GM18867 (cell line): ENCODE results near the gene SORCS2.

Experiments
- ATAC-seq: cut with Tn5 transposase; IDR thresholded peaks from one replicate; pipeline ENCODE4 v1.9.1; 2021; ENCODE audit warnings: mild to moderate bottlenecking, moderate library complexity; ENCODE audit not compliant: unreplicated experiment

SORCS2 gene

DNA sequence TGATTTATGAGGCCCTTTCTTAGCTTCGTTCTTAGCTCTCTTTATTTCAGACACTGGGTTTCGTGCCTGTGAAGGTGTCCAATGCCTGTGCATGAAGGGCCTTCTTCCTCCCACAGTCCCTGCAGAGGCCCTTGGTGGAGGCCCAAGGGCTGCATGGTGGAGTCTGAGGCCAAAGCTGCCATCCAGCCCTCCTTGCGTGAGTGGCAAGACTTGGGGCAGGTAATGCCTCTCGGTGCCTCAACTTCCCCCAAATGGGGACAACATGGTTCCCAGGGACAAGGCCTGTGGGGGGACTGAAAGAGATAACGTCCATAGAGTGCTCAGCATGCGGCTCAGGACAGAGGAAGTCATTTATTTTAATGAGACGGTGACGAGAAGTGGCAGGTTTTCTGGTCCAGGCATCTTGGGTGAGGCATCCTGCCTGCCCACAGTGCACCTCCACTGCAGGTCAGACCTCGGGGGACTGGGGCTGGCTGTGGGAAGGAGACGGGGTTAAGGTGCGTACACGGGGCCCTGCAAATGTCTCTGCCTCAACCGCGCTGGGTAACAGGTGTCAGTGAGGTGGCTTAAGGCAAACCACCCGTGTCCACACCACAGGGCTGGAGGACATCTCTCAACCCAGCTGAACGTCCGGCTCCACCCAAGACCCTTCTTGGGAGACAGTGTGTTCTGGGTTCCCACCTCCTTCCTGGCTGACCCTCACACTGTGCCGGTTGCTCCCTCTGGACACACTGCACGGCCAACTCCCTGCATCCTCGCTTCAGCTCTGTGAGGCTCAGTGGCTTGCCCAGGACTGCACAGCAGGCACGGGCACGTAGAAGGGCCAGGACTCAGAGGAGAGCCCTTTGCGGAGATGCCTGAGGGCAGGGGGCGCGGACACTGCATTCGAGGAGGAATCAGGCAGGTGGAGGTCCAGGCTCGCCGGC lies 191.9 kb downstream of the SORCS2 start:
- ATAC-seq, result no peak

DNA sequence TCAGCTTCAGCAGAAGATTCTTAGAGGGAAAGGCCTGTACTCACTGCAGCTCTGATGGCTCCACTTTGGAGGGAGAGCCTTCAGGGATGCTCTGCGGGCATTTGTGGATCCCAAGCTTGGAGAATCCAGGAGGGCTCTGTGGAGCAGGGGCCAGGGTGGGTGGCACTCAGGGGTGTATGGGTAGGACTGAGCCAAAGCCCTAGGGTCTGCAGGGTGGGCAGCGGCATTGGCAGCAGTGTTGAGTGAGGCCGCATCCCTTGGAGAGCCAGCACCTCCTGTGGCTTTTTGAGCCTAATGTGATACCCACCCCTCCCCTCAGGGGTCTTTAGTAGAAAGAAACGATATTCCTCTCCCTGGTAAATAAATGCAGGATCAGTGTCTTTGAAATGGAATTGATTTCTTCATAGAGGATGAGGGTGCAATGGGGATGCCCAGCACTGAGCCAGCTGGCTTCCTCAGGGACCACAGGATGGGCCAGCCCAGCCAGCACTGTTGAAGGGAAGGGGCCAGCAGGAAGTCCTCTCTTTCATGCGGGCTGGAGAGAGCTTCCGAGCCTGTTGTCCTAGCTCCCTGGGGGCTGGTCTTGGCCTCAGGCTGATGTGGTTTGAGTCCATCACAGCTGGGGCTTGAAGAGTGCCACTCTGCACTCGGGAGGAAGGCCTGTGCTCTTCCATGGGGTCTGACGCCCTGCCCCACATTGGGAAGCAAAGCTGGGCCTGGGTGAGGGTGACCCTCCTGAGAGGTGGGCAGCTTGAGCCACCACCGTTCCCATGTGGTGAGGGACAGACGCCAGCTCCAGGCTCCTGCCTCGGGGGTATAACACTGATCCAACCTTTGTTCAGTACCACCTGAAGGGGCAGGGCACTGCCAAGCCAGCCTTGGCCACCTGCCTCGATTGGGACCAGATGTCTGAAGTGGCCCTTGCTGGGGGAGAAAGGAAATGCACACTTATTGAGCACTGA lies 192.9 kb downstream of the SORCS2 start:
- no peak for ATAC-seq

DNA sequence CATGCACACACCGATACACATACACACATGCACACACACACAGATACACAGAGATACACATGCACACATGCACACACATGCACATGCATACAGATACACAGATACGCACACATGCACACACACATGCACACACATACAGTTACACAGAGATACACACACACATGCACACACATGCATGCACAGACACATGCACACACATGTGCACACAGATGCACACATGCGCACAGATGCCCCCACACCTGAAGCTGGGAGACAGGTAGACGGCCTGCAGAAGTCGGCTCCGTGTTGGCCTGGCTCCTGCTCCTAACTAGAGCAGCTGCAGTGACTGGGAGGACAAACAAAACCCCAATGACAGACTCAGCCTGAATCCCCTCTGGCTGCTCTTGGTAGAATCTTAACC lies 195.6 kb downstream of the SORCS2 start:
- ATAC-seq, result no peak

DNA sequence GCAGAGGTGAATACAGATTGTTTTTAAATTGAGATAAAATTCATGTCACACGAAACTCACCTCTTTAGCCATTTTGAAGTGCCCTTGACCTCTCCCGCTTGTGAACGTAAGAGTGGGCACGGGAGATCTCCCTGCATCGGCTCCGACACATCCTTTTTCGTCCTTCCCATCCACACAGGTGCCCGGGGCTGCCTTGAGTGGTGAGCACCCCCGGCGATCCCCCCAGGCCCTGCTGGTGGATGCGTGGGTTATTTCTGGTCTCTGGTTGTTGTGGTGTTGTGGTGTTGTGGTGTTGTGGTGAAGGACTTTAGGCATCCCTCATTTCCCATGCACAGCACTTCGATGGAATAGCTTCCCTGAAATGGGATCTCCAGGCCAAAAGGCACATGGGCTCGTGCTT lies 196.3 kb downstream of the SORCS2 start:
- no peak for ATAC-seq

DNA sequence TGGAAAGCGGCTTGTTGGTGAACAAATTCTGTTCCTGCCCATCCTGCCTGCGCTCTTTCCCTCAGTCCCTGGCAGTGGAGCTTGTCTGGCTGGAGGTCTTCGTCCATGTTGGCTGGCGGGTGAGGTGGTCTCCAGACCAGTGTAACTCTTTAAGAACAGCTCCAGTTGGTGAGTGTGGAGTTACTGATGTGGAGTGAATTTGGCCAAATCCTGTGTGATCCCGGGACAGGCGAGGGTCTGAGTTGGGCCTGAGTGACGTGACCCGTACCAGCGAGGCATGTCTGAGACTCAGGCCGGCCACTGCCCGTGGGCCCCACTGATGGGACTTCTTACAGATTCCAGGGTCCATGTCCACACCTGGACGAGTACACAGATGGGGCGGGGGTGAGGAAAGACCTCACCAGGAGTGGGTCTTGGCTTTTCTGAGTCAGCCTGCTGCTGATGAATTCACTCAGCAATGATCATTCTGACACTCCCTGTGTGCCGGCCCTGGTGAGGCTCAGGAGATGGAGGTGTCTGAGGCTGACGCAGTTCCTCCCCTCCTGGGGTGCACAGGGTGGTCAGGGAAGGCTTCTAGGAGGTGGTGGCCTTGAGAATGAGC lies 196.9 kb downstream of the SORCS2 start:
- no peak for ATAC-seq

DNA sequence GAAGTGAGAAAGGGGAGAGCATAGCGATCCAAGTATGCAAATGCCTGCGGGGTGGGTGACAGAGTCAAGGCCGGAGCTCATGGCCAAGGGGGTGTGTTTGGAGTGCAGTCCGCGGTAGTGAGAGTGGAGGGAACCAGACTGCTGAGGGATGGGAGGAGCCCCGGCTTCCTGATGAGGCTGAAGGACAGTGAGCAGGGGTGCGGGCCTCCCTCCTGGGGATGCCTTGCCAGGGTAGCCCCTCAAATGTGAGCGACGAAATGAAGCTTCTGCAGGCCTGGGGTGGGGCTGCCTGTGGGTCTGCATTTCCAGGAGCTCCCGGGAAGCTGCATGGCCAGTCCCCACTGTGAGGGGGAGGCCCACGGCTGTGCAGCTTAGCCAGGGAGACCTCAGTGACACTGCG lies 197.4 kb downstream of the SORCS2 start:
- no peak for ATAC-seq

DNA sequence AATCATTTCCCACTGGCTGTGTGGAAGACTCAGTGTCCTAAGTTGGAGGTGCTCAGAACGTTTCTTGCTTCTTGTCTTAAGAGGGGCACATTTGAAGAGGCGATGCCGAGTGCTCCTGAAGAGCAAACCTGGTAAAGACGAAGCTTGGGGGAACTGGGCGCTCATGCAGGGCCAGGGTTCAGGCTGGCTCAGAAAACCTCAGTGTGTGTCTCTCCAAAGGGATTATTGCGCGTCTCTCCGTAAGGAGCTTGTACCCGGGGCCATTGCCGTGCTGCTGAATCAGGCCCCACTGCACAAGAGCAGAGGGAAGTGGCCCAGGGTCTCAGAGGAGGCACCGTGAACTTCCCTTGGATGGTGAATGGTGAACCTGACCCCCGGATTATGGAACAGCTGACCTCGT lies 198.0 kb downstream of the SORCS2 start:
- no peak for ATAC-seq

DNA sequence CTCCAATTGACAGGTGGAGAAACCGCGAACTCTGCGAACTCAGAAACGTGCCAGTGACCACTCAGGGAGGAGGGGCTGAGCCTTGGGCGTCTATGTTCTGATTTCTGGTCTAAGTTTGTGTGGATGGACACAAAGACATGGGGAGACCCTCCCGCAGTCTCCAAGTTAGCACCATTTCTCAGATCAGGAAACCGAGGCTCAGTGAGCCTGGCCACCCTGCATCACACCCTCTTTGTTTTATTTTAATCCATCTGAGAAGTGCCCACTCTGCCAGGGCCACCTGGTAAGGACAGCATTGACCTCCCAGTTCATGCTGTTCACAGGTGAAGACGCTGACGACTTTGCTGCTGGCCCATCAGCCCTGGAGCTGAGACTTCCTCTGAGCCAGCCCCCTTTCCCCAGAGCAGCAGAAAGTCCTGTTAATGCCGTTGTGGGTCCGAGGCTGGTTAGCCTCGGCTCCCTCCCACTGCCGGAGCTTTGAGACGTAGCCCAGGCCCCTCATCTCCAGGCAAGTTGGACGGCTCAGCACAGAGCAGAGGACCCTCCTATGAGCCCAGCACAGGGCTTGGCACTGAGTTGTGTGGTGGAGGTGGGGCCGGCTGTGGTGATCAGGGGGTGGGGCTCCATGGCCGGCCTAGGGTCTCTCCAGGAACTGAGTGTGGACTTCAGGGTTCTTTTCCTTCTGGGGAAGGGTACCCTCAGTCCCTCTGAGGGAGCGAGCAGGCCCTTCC lies 198.7 kb downstream of the SORCS2 start:
- ATAC-seq, result no peak

DNA sequence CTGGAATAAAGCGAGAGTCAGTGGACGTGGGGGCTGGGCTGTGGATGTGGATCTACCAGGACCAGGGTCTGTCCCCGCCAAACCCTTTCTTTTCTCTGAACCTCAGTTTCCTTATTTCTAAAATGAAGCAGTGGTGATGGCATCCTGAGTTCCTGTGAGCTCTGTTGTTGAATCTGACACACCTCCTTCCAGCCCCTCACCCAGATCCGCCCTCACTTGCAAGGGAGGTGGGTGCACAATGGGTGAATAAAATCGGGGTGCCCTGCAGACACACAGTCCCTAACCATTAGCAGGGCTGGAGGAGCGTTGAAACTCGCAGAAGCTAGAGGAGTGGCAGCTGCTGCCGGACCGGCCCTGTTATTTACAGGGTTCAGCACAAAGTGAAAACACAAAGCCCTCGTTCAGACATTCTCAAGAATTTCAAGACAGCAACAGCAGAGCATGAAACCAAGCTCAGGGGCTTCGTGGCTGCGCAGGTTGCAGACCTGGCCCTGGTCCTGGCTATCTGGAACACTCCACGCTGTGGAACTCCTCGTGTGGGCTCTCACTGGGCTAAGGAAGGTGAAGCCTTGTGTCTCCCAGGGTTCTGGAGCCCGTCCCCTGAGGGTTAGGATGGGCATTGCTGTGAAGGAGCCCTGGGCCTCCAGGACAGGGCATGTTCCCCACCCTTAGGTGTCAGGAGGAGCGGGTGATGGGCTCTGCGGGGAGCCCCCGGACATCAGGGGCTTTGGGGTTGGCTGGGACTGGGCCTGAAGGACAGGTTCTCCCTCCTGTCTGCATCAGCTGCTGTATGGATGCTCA lies 199.5 kb downstream of the SORCS2 start:
- no peak for ATAC-seq

DNA sequence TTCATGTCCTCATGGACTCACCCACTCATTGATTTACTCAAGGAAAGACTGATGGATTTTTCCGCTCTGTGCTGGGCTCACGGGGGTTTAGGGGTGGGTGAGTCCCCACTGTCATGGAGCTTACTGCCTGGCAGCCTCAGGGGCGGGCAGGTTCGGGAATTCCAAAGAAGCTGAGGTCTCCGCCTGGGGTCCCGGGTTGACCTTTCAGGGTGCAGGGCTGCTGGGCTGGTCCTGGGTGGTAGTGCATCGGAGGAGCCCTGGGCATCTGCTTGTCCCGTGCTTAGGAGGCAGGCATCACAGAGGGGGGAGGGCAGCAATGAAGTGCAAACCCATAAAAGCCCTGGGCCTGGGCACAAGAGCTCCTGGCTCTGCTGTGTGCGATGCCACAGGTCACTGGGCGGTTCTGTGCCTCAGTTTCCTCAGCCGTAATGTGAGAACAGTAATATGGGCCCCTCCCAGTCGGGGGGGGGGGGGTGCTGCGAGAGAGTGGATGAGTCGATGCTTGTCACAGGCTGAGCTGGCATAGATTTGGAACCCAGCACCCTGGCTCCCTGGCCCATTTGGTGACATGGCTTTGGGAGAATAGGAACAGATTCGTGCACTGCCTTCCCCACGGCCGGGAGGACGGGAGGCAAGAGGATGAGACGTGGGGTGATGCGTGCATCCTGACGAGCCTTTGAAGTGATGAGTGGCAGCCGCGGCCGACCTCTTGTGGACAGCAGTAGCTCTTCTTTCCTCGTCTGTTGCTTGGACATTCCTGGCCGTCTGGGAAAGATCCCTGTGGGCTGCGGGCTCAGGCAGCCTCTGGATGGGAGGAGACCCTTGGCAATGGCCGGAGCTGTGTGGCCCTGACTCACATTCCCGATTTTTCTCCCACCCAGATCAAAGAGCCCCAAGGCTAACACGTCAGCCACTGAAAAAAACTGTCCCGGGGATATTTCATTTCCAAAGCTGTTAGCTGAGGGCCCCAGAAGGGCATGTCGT lies 200.4 kb downstream of the SORCS2 start:
- no peak for ATAC-seq

DNA sequence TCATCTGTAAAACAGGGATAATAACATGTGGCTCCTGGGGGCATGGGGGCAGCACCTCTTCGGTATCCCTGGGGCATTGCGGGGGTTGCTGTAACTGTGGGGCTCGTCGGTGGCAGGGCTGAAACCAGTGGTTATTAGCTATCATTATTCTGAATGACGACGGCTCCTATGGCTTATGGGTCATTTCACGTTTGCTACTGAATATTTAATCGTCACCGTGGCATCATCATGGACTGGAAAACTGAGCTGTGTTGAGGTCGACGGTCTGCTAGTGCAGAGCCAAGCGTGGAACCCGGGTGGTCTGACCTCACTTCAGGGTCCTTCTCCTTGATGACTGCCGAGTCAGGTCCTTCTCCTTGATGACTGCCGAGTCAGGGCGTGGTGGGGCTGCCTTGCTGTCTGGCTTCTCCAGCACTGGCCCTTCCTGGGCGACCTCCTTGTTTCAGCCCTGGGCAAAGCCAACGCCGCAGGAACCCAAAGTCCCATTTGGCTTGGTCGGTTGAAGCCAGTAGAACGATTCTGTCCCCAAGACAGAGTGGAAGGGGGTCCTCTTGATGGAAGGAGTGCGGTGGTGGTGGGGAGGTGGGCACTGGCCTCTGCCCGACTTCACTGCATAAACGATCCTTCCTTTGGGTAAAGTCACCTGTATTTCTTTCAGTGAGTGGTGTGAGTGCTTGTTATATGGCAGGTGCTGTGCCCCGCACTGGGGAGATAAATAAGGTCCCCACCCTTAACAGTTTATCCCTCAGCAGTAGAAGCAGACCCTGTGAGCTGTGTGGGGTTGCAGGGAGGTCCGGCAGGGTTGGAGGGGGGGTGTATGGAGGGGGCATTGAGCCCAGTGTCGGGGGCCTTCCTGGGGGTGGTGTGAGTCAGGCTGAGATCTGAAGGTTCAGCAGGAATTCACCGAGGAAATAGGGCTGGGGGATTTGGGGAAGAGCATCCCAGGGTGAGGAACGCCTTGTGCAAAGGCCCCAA lies 201.6 kb downstream of the SORCS2 start:
- ATAC-seq, result no peak

DNA sequence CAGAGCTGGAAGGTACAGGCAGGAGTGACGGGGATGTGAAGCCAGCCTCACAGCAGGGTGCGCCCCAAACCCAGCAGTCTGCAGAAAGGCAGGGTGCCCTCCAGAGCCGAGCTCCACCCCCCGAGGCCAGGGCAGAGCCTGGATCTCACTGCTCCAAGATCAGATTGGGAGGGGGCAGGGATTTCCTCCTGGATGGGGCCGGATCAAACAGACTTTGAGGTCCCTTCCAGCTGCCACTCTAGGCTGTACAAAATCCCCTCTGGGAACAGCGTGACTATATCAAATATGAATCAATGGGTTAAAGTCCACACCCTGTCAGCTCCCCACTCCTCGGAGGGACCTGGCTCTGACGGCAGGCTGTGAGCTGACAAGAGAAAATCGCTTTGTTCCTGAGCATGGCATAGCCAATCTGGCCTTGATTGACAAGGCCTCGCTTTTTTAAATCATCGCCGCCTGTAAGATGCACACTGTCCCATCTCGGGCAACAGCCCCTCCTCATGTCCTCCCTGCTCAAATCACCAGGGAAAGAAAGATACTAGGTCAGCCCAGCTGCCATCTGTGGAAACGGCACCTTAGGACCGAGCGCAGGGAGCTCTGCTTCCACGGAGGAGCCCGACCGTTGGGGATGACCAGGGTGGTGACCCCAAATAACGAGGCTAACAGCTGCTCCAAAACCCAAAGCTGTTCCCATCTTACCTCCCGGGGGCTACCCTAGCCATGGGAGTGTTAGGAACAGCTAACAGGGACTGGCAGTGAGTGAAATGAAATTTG lies 202.5 kb downstream of the SORCS2 start:
- no peak for ATAC-seq

DNA sequence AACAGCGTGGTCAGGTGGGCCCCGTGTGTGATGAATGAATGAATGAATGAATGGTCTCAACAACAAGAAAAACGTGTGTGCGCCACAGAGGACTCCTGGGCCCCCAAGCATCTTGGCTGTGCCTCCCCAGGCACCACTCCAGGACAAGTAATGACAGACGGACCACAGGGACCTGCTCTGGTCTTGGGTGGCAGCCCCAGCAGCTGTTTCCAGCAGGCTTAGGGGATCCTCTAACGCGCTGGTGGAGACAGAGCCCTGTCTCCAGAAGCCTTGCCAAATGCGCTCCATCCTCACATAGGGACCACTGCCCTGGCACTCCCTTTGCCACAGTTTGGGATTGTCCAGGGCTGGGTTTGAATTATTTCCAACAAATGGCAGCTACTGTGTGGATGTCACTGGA lies 203.3 kb downstream of the SORCS2 start:
- ATAC-seq, result no peak

DNA sequence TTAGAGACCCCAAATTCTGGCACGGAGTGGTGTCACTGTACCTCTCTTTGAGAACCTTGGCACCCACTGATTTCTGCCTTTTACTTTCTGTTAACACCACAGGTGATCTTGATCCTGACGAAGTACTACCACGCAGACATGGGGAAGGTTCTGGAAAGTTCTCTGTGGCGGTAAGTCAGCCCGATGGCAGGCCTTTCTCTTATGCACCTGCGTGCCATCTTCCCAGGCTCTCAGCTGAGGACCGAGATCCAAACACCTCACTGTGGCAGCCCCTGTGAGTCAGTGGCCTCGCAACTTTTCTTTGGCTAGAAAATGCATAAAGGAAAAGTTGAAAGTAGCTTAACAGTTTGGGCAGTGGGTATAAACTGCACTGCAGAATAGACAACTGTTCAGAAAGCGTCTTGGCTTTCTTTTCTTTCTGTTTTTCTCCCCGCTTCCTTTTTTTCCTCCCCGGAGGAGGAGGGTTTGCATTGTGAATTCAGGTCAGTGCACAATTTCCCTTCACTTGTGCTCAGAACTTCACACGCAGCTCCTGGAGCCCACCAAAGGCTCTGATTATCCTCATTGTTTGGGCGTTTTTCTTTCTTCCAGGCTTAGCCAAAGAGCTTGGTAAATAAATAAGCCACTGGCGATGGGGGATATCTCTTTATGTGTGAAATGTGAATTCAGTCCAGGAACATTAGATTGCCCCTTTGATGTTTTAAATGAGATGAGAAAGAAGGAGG lies 204.0 kb downstream of the SORCS2 start:
- no peak for ATAC-seq

DNA sequence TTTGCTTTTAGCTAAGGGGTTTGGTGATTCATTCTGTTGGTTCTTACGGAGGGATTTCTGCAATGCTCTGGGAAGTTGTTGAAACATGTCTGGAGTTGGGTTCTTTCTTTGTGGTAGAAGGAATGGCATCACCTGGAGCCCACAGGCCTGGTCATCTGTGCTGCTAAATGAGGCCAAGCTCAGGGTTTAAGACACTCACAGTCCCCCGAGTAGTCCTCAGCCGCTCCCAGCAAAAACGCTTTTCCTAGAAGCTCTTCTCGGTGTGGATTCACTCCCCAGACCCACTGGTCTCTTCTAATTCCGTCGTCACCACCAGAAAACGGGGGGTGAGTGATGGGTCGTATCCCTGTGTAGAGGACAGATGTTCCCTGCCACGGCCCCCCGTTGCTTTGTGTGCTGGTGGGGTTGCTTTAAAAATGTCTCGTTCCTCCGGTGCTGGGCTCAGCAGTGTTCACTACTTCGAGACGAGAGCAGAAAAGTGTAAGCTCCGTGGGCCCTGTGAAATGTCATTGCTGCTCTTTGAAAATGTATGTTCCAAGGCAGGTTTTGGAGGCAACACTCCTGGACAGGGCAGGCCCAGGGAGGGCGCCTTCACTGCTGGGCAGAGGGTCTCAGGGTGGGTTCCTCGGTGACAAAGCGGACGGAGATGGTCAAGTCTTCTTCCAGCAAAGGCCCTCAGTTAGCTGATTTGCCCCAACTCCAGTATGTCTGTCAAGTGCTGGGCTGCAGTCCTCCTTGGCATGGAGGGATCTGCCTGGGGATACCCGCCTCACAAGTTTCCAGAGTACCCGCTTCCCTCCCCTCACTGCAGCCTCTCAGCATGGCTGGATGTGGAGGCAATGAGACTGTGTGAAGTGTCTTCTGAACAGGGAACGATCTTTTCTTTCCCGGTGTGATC lies 205.1 kb downstream of the SORCS2 start:
- no peak for ATAC-seq
